Testis (tissue), 2 donors: Measurements from ENCODE around the gene TP53I11.

Source experiments
- POLR2A ChIP-seq: fragments of 450-650 bp; IDR thresholded peaks from one replicate; pipeline ENCODE4 v1.6.1; 2017; ENCODE audit warnings: antibody characterized with exemption, mild to moderate bottlenecking, moderate library complexity
- TF ChIP-seq, protein P1 (sequence below), 3 experiments: fragments of 450-650 bp in 2 of 3; fragments of 200-600 bp in 1 of 3; sonication (generic) in 1 of 3; IDR thresholded peaks; one replicate each; pipeline ENCODE4 v1.5.1; 2016 to 2019; ENCODE audit warnings: antibody characterized with exemption in 3 of 3, mild to moderate bottlenecking in 2 of 3, moderate library complexity in 1 of 3

DNA sequence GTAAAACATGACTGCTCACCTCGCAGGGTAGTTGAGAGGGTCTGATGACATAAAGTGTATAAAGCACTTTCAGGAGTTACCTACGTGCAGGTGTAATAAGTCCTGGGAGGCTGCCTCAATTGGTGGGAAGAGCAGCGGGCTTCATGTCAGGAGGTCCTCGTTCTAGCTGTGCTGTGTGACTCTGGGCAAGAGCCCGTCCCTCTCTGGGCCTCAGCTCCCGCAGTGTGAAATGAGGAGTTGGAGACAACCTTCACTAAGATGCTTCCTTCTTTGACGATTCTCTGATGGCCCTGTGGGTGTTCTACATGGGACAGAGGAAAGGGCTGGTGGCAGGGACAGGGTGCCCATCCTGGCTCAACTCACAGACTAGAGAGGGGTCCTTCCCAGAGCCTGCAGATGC is 57.8 kb downstream of the TP53I11 start:
- no peak for TF ChIP-seq POLR2A
- TF ChIP-seq, protein P1, sequence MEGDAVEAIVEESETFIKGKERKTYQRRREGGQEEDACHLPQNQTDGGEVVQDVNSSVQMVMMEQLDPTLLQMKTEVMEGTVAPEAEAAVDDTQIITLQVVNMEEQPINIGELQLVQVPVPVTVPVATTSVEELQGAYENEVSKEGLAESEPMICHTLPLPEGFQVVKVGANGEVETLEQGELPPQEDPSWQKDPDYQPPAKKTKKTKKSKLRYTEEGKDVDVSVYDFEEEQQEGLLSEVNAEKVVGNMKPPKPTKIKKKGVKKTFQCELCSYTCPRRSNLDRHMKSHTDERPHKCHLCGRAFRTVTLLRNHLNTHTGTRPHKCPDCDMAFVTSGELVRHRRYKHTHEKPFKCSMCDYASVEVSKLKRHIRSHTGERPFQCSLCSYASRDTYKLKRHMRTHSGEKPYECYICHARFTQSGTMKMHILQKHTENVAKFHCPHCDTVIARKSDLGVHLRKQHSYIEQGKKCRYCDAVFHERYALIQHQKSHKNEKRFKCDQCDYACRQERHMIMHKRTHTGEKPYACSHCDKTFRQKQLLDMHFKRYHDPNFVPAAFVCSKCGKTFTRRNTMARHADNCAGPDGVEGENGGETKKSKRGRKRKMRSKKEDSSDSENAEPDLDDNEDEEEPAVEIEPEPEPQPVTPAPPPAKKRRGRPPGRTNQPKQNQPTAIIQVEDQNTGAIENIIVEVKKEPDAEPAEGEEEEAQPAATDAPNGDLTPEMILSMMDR (IDR thresholded peaks at IDR 0.05), result no peak
